Measurements from ENCODE around the gene ROBO1.

ROBO1 gene

DNA sequence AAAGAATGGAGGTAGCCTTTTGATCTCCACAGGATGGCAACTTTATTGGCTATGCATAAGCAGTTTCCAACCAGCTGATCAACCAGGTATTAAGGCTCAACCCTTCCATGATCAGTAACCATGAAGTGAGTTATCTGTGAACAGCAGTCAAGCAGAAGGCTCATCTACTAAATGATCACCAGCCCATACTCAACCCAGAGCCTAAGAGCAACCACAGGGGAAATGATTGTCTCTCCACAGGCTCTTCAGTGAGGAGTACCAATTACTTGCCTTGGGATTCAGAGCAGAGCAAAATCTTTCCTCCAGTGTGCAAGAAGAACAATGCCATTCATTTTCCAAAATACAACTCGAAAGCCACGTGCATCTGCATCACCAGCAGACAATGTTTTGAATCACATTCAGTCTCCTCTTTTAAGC is 754.8 kb downstream of the ROBO1 start:
- Histone ChIP-seq H3K27me3 (peaks cover 21% of the 10 kb centered on the region), H3K36me3 (no peaks in the 10 kb centered on the region), H3K4me1 (ENCODE audit: control insufficient read depth in 1 of 2, insufficient read depth in 1 of 2, low read depth in 1 of 2, low read length in 1 of 2) (no peaks in the 10 kb centered on the region), H3K4me3 (ENCODE audit: low read depth in 1 of 2, low read length in 1 of 2) (no peak overlapping the region), H3K9me3 (no peaks in the 10 kb centered on the region), H3K27ac (no peak overlapping the region)
- TF ChIP-seq, protein P1, sequence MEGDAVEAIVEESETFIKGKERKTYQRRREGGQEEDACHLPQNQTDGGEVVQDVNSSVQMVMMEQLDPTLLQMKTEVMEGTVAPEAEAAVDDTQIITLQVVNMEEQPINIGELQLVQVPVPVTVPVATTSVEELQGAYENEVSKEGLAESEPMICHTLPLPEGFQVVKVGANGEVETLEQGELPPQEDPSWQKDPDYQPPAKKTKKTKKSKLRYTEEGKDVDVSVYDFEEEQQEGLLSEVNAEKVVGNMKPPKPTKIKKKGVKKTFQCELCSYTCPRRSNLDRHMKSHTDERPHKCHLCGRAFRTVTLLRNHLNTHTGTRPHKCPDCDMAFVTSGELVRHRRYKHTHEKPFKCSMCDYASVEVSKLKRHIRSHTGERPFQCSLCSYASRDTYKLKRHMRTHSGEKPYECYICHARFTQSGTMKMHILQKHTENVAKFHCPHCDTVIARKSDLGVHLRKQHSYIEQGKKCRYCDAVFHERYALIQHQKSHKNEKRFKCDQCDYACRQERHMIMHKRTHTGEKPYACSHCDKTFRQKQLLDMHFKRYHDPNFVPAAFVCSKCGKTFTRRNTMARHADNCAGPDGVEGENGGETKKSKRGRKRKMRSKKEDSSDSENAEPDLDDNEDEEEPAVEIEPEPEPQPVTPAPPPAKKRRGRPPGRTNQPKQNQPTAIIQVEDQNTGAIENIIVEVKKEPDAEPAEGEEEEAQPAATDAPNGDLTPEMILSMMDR (IDR thresholded peaks at IDR 0.05) = no peak

DNA sequence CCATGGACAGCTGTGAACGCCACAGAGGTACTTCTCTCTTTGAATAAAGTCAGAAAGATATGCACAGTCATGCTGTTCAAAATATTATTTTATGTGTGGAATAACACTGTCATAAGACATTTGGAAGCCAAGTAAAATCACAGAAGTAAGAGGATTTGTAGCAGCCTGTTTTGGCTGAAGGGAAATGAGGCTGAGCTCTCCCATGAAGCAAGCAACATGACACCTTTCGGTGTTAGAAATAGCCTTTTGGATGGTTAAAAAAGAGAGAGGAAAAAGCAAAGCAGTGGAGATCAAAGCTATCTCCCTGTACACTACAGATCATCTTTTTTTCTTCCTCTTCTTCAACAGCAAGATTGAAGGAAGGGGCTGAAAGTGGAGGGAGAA is 755.3 kb downstream of the ROBO1 start:
- TF ChIP-seq, protein P1 (IDR thresholded peaks at IDR 0.05) = no peak
- no peak overlapping the region for H3K4me3 ChIP-seq (ENCODE audit: low read depth in 1 of 2, low read length in 1 of 2)
- H3K4me1 ChIP-seq (ENCODE audit: control insufficient read depth in 1 of 2, insufficient read depth in 1 of 2, low read depth in 1 of 2, low read length in 1 of 2) = no peaks in the 10 kb centered on the region

DNA sequence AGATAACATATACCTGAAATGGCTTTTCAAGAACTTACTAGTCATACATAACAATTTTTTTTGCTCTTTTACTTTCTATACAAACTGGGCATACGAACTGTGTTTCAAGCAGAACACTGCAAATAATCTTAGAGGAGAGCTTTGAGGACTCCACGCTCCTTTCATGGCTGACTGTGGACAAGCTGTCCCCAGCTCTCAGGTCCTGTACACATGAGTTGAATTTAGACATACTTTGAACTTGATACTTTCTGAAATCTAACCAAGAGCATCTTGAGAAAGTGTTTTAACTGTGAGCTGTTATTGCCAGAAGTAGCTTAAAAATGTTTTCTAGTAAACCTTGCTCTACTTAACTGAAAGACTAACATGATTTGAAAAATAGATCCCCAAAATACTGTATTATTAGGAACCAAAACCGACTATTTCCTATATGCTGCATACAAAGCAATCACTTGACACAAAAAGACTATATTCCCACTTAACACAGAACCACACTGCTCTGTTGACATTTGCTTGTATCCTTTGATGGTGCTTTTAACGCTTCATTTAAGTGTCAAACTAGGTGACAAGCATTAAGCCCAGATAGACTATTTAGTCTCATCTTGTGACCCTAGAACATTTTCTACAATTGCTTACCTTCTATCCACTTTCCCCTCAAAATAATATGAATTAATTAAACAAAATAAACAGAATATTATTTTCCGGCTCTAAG is 755.8 kb downstream of the ROBO1 start:
- H3K27me3 ChIP-seq = peaks cover 11% of the 10 kb centered on the region
- TF ChIP-seq, protein P1 (IDR thresholded peaks at IDR 0.05) = no peak
- H3K4me1 ChIP-seq (ENCODE audit: control insufficient read depth in 1 of 2, insufficient read depth in 1 of 2, low read depth in 1 of 2, low read length in 1 of 2) = no peaks in the 10 kb centered on the region
- H3K9me3 ChIP-seq = no peaks in the 10 kb centered on the region
- no peaks in the 10 kb centered on the region for H3K36me3 ChIP-seq
- no peak overlapping the region for H3K27ac ChIP-seq
- H3K4me3 ChIP-seq (ENCODE audit: low read depth in 1 of 2, low read length in 1 of 2) = no peak overlapping the region

More for the DNA sequence above, 755.3 kb downstream of the ROBO1 start:
- no peaks in the 10 kb centered on the region for H3K36me3 ChIP-seq
- no peak overlapping the region for H3K27ac ChIP-seq
- H3K9me3 ChIP-seq = no peaks in the 10 kb centered on the region
- peaks cover 16% of the 10 kb centered on the region for H3K27me3 ChIP-seq

DNA sequence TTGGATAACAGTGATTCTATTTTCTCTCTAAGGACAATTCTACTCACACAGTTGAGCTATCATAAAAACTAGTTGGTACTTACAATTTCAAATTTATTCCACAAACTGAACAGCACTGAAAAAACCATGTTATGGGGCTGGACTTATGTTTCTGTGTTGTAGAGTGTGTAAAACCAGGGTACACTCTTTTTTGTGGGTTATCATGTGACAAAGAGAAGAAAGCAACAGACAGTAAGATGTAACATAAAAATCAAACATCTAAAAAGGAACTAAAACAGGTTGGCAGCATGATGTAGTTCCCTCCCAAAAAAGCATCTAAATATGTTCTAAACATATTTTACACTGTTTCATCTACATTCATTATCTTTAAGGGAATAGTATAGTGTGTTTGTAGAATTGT is 757.9 kb downstream of the ROBO1 start:
- H3K4me1 ChIP-seq (ENCODE audit: control insufficient read depth in 1 of 2, insufficient read depth in 1 of 2, low read depth in 1 of 2, low read length in 1 of 2) = no peaks in the 10 kb centered on the region
- TF ChIP-seq, protein P1 (IDR thresholded peaks at IDR 0.05) = no peak
- no peak overlapping the region for H3K27ac ChIP-seq
- no peaks in the 10 kb centered on the region for H3K9me3 ChIP-seq
- no peaks in the 10 kb centered on the region for H3K36me3 ChIP-seq
- no peaks in the 10 kb centered on the region for H3K27me3 ChIP-seq
- no peak overlapping the region for H3K4me3 ChIP-seq (ENCODE audit: low read depth in 1 of 2, low read length in 1 of 2)

DNA sequence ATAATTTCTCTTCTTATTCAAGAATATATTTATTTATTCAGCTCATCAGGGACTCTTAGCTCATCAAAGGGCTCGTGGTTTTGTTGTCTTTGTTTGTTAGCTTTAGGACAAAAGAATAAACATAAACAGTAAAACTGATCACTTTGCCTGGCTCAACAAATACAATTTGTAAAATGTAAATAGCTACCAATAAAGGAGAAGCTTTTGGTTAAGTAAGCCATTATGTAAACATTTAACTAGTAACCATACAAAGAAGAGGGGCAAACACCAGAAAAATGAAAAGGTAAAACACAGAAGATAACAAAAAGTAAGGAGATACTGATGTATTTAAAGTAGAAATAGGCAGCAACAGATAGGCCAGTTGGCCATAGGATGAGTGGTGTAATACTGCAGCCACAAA is 761.7 kb downstream of the ROBO1 start:
- TF ChIP-seq, protein P1 (IDR thresholded peaks at IDR 0.05) = no peak
- H3K36me3 ChIP-seq = no peaks in the 10 kb centered on the region
- no peak overlapping the region for H3K4me3 ChIP-seq (ENCODE audit: low read depth in 1 of 2, low read length in 1 of 2)
- H3K27me3 ChIP-seq = no peaks in the 10 kb centered on the region
- no peaks in the 10 kb centered on the region for H3K9me3 ChIP-seq
- H3K27ac ChIP-seq = no peak overlapping the region
- H3K4me1 ChIP-seq (ENCODE audit: control insufficient read depth in 1 of 2, insufficient read depth in 1 of 2, low read depth in 1 of 2, low read length in 1 of 2) = no peaks in the 10 kb centered on the region
